SKM-1 (cell line): ENCODE data around the gene BCKDHB.

Experiments
- DNase-seq: peaks from one replicate; lab custom pipeline; 2025; ENCODE audit not compliant: unreplicated experiment; lab: John Stamatoyannopoulos, UW

Gene BCKDHB

GRCh38 chr6:80366051-80366450, 259.6 kb downstream of the BCKDHB start:
- no peak for DNase-seq

DNA sequence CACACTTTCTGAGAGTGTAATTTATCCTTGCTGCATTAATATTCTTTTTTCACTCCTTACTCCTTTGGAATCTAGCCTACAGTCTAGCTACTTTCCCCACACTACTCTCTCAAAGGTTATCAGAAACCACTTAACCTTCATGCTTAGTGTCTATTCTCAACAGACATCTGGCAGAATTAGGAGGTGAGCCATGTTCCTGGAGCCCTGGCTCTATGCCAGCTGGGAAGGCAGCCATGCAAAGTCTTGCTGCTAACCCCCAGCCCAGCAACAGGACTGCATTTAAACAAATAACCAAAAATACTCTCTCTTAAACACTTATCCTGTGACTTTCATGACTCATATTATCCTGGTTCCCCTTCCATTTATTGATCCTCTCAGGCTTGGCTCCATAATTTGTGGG, 260.2 kb downstream of the BCKDHB start:
- no peak for DNase-seq

GRCh38 chr6:80376411-80376810, 269.9 kb downstream of the BCKDHB start:
- DNase-seq: no peak

DNA sequence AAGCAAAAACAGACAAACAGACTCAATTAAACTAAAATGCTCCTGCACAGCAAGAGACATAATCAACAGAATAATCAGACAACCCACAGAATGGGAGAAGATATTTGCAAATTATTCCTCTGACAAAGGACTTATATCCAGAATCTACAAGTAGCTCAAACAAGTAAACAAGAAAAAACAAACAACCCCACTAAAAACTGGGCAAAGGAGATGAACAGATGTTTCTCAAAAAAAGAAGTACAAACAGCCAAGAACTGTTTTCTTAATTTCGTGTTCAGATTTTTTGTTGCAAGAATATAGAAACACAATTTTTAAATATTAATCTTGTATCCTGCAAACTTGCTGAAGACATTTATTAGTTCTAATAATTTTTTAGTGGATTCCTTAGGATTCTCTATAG, 274.1 kb downstream of the BCKDHB start:
- no peak for DNase-seq

DNA sequence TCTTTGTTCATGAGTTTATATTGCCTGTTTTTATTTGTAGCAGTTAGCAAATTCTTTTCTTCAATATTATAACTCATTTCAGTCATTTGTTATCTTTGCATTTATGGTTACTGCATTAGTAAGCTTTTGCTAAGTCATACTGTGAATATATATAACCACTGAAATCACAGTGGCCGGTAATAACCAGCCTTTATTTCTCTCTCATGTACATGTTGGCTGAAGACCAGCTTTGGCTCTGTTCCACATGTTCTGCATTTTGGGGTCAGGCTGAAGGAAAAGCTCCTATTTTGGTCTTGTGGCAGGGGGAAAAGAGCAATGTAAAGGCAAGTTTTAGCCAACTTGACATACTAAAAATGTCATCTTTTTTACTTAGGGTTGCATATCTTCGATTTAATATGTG, 276.3 kb downstream of the BCKDHB start:
- no peak for DNase-seq

- DNase-seq: no peak
Observed at GRCh38 chr6:80388507-80388906, 282.0 kb downstream of the BCKDHB start.
